Activated naive CD4-positive, alpha-beta T cell treated with anti-CD3 and anti-CD28 coated beads, Interleukin-2, amount 10 ng/mL, durations not matched to agents 7 days and 5 days (primary cell): ENCODE data around the gene CDH22.

ENCODE experiments used
- CTCF ChIA-PET: fragments of 350-600 bp; sonication (Branson Sonifier 250); formaldehyde crosslinking; loops from one replicate; lab custom pipeline; 2021; ENCODE audit warnings: antibody characterized with exemption; lab: Charles Lee
- DNase-seq: peaks from one replicate; pipeline ENCODE4 v3.0.0-alpha.2; 2020
- H3K27ac Mint-ChIP-seq: one replicate; pipeline ENCODE4 v1.8.0; 2021; ENCODE audit warnings: mild to moderate bottlenecking, moderate library complexity, mixed read lengths
- H3K27me3 Mint-ChIP-seq: one replicate; pipeline ENCODE4 v1.8.0; 2021; ENCODE audit warnings: mild to moderate bottlenecking, mixed read lengths
- H3K36me3 Mint-ChIP-seq: one replicate; pipeline ENCODE4 v1.8.0; 2021; ENCODE audit warnings: mixed read lengths
- H3K4me1 Mint-ChIP-seq: one replicate; pipeline ENCODE4 v1.8.0; 2021; ENCODE audit warnings: mixed read lengths
- H3K4me3 Mint-ChIP-seq: one replicate; pipeline ENCODE4 v1.8.0; 2021; ENCODE audit warnings: mild to moderate bottlenecking, moderate library complexity, mixed read lengths
- H3K9me3 Mint-ChIP-seq: one replicate; pipeline ENCODE4 v1.8.0; 2021; ENCODE audit warnings: mixed read lengths

CDH22 gene

GRCh38 chr20:46133886-46134654 lies 174.2 kb downstream of the CDH22 start:
- H3K4me3 Mint-ChIP-seq, result no peak overlapping the region
- CTCF ChIA-PET, result interaction anchor here (5.1 kb wide), 1 partner anchor 41 kb away, joined by 26 read pairs; no protein-coding TSS in a partner anchor
- H3K27me3 Mint-ChIP-seq, result peaks cover 52% of the 10 kb centered on the region
- no peak for DNase-seq
- no peaks in the 10 kb centered on the region for H3K4me1 Mint-ChIP-seq
- no peaks in the 10 kb centered on the region for H3K36me3 Mint-ChIP-seq
- H3K9me3 Mint-ChIP-seq, result no peaks in the 10 kb centered on the region
- no peak overlapping the region for H3K27ac Mint-ChIP-seq

GRCh38 chr20:46132705-46133120 lies 175.6 kb downstream of the CDH22 start:
- Mint-ChIP-seq H3K36me3 (no peaks in the 10 kb centered on the region), H3K4me3 (no peak overlapping the region), H3K27me3 (peaks cover 58% of the 10 kb centered on the region), H3K4me1 (no peaks in the 10 kb centered on the region), H3K9me3 (no peaks in the 10 kb centered on the region), H3K27ac (no peak overlapping the region)
- DNase-seq, result peak; percentile 69
- CTCF ChIA-PET, result interaction anchor here (1.0 to 5.1 kb wide), 10 partner anchors 9 to 353 kb away, joined by 3 to 26 read pairs (median 4); no protein-coding TSS in a partner anchor

GRCh38 chr20:46131396-46131795 lies 176.9 kb downstream of the CDH22 start:
- Mint-ChIP-seq H3K27ac (no peak overlapping the region), H3K9me3 (no peaks in the 10 kb centered on the region), H3K27me3 (peaks cover 56% of the 10 kb centered on the region), H3K4me3 (no peak overlapping the region), H3K4me1 (no peaks in the 10 kb centered on the region), H3K36me3 (no peaks in the 10 kb centered on the region)
- DNase-seq, result no peak
- CTCF ChIA-PET, result interaction anchor here (1.0 to 5.1 kb wide), 6 partner anchors 12 to 306 kb away, joined by 3 to 26 read pairs (median 6); no protein-coding TSS in a partner anchor

GRCh38 chr20:46130534-46130933 lies 177.8 kb downstream of the CDH22 start:
- CTCF ChIA-PET, result interaction anchor here (1.0 to 5.1 kb wide), 4 partner anchors 11 to 307 kb away, joined by 3 to 26 read pairs (median 6); no protein-coding TSS in a partner anchor
- H3K4me1 Mint-ChIP-seq, result no peaks in the 10 kb centered on the region
- H3K27me3 Mint-ChIP-seq, result peaks cover 47% of the 10 kb centered on the region
- H3K9me3 Mint-ChIP-seq, result no peaks in the 10 kb centered on the region
- H3K27ac Mint-ChIP-seq, result no peak overlapping the region
- DNase-seq, result no peak
- H3K36me3 Mint-ChIP-seq, result no peaks in the 10 kb centered on the region
- H3K4me3 Mint-ChIP-seq, result no peak overlapping the region

GRCh38 chr20:46129955-46130481 lies 178.3 kb downstream of the CDH22 start:
- H3K27ac Mint-ChIP-seq, result no peak overlapping the region
- no peaks in the 10 kb centered on the region for H3K4me1 Mint-ChIP-seq

GRCh38 chr20:46128310-46129151 lies 179.8 kb downstream of the CDH22 start:
- CTCF ChIA-PET, result interaction anchor here (0.7 to 5.1 kb wide), 4 partner anchors 9 to 220 kb away, joined by 3 to 26 read pairs (median 4); no protein-coding TSS in a partner anchor
- no peak for DNase-seq
- Mint-ChIP-seq H3K4me3 (no peak overlapping the region), H3K4me1 (no peaks in the 10 kb centered on the region), H3K27ac (no peak overlapping the region), H3K9me3 (no peaks in the 10 kb centered on the region), H3K36me3 (no peaks in the 10 kb centered on the region), H3K27me3 (peaks cover 40% of the 10 kb centered on the region)

More at GRCh38 chr20:46129955-46130481, 178.3 kb downstream of the CDH22 start:
- no peaks in the 10 kb centered on the region for H3K36me3 Mint-ChIP-seq
- H3K9me3 Mint-ChIP-seq, result no peaks in the 10 kb centered on the region
- no peak overlapping the region for H3K4me3 Mint-ChIP-seq
- DNase-seq, result no peak
- peaks cover 45% of the 10 kb centered on the region for H3K27me3 Mint-ChIP-seq
- CTCF ChIA-PET, result interaction anchor here (1.2 to 5.1 kb wide), 3 partner anchors 10 to 45 kb away, joined by 3 to 26 read pairs (median 4); no protein-coding TSS in a partner anchor

- Mint-ChIP-seq H3K4me3 (no peak overlapping the region), H3K27ac (no peak overlapping the region), H3K4me1 (no peaks in the 10 kb centered on the region), H3K9me3 (no peaks in the 10 kb centered on the region), H3K27me3 (peaks cover 32% of the 10 kb centered on the region), H3K36me3 (no peaks in the 10 kb centered on the region)
- no peak for DNase-seq
- CTCF ChIA-PET, result no interaction called here
These were observed 180.8 kb downstream of the CDH22 start for GRCh38 chr20:46127396-46128010.

- Mint-ChIP-seq H3K27me3 (peaks cover 24% of the 10 kb centered on the region), H3K36me3 (no peaks in the 10 kb centered on the region), H3K4me1 (peaks cover 2% of the 10 kb centered on the region), H3K9me3 (no peaks in the 10 kb centered on the region), H3K27ac (no peak overlapping the region), H3K4me3 (no peak overlapping the region)
- DNase-seq, result no peak
- CTCF ChIA-PET, result no interaction called here
These were observed 181.8 kb downstream of the CDH22 start for GRCh38 chr20:46126440-46127056.
